Neuronal stem cell (in vitro differentiated cells): ENCODE measurements around the gene SIX1.

Experiments
- DNase-seq: peaks from one replicate; pipeline ENCODE4 v3.0.0-alpha.2; 2013; ENCODE audit warnings: low spot score
- H2AFZ ChIP-seq: one replicate; pipeline ENCODE4 v1.6.1; 2013; ENCODE audit warnings: mild to moderate bottlenecking, low read length, inconsistent platforms
- H2AK5ac ChIP-seq: 2 replicates; pipeline ENCODE4 v1.6.1; 2013; ENCODE audit warnings: low read depth, mild to moderate bottlenecking, inconsistent platforms, low read length, moderate library complexity, mixed read lengths
- H2BK120ac ChIP-seq: 2 replicates; pipeline ENCODE4 v1.6.1; 2013; ENCODE audit warnings: low read depth, mild to moderate bottlenecking, inconsistent platforms, low read length, moderate library complexity, mixed read lengths
- H2BK12ac ChIP-seq: one replicate; pipeline ENCODE4 v1.6.1; 2013; ENCODE audit warnings: low read length, inconsistent platforms
- H2BK15ac ChIP-seq: 2 replicates; pipeline ENCODE4 v1.6.1; 2013; ENCODE audit warnings: mild to moderate bottlenecking, low read length, inconsistent platforms, mixed read lengths
- H2BK5ac ChIP-seq: one replicate; pipeline ENCODE4 v1.6.1; 2013; ENCODE audit warnings: inconsistent platforms, mild to moderate bottlenecking, low read length, moderate library complexity
- H3K14ac ChIP-seq: one replicate; pipeline ENCODE4 v1.6.1; 2013; ENCODE audit warnings: low read length, inconsistent platforms
- H3K18ac ChIP-seq: 2 replicates; pipeline ENCODE4 v1.6.1; 2013; ENCODE audit warnings: low read length, inconsistent platforms
- H3K23ac ChIP-seq: 2 replicates; pipeline ENCODE4 v1.6.1; 2013; ENCODE audit warnings: low read depth, mild to moderate bottlenecking, mixed read lengths, low read length, inconsistent platforms; ENCODE audit not compliant: poor library complexity
- H3K27ac ChIP-seq: replicated peaks from 3 replicates; pipeline ENCODE4 v1.5.1; 2013; ENCODE audit warnings: low read length, inconsistent platforms
- H3K27me3 ChIP-seq, 3 experiments: 2 replicates each; pipeline ENCODE4 v1.6.1; 2013; ENCODE audit warnings: low read length in 3 of 3, mild to moderate bottlenecking in 2 of 3, inconsistent platforms in 1 of 3, low read depth in 1 of 3, mixed read lengths in 1 of 3, moderate library complexity in 1 of 3; ENCODE audit not compliant: control insufficient read depth in 3 of 3, insufficient read depth in 3 of 3
- H3K36me3 ChIP-seq, 2 donors: replicated peaks in 1 of 2; 2 replicates each; pipeline ENCODE4 v1.6.1; 2013; ENCODE audit warnings: low read length in 2 of 2; ENCODE audit not compliant: control insufficient read depth in 2 of 2, insufficient read depth in 2 of 2
- H3K4ac ChIP-seq: 2 replicates; pipeline ENCODE4 v1.6.1; 2013; ENCODE audit warnings: inconsistent platforms, mild to moderate bottlenecking, low read length, moderate library complexity
- H3K4me1 ChIP-seq, 2 donors: 1 replicate in 1 of 2; 2 replicates in 1 of 2; pipeline ENCODE4 v1.6.1; 2013; ENCODE audit warnings: low read length in 2 of 2, low read depth in 1 of 2; ENCODE audit not compliant: control insufficient read depth in 2 of 2, insufficient read depth in 1 of 2
- H3K4me2 ChIP-seq: one replicate; pipeline ENCODE4 v1.6.1; 2013; ENCODE audit warnings: mild to moderate bottlenecking, low read length, inconsistent platforms; ENCODE audit not compliant: insufficient read depth, poor library complexity, severe bottlenecking
- H3K4me3 ChIP-seq, 2 donors: 2 replicates each; pipeline ENCODE4 v1.5.1; 2013; ENCODE audit warnings: low read length in 2 of 2, mild to moderate bottlenecking in 2 of 2, inconsistent platforms in 1 of 2, moderate library complexity in 1 of 2
- H3K79me1 ChIP-seq: one replicate; pipeline ENCODE4 v1.6.1; 2013; ENCODE audit warnings: low read depth, mild to moderate bottlenecking, inconsistent platforms, low read length, moderate library complexity
- H3K9ac ChIP-seq: one replicate; pipeline ENCODE4 v1.6.1; 2013; ENCODE audit warnings: mild to moderate bottlenecking, low read depth, low read length, inconsistent platforms; ENCODE audit not compliant: poor library complexity
- H3K9me3 ChIP-seq, 2 donors: replicated peaks in 1 of 2; 2 replicates each; pipeline versions ENCODE3 to v1.6.1; 2013; ENCODE audit warnings: low read length in 2 of 2, mild to moderate bottlenecking in 2 of 2, inconsistent platforms in 1 of 2, low read depth in 1 of 2, mixed read lengths in 1 of 2, moderate library complexity in 1 of 2; ENCODE audit not compliant: control insufficient read depth in 2 of 2, insufficient read depth in 1 of 2
- H4K8ac ChIP-seq: one replicate; pipeline ENCODE4 v1.6.1; 2013; ENCODE audit warnings: low read depth, mild to moderate bottlenecking, inconsistent platforms, low read length, moderate library complexity
- H4K91ac ChIP-seq: one replicate; pipeline ENCODE4 v1.6.1; 2013; ENCODE audit warnings: low read length, low read depth, mild to moderate bottlenecking, inconsistent platforms; ENCODE audit not compliant: poor library complexity
- WGBS, 2 donors: extraction: QIAGEN DNeasy Blood & Tissue Kit; methylation state at CpG; one replicate each; pipeline ENCODE4 v1.1.7; 2013; ENCODE audit warnings: missing lambda C conversion rate in 2 of 2, mixed read lengths in 1 of 2; ENCODE audit not compliant: insufficient read length in 2 of 2, insufficient replicate concordance in 1 of 2; ENCODE audit errors: extremely low coverage in 2 of 2; 5-methylcytosine and 5-hydroxymethylcytosine counted together

The SIX1 gene

DNA sequence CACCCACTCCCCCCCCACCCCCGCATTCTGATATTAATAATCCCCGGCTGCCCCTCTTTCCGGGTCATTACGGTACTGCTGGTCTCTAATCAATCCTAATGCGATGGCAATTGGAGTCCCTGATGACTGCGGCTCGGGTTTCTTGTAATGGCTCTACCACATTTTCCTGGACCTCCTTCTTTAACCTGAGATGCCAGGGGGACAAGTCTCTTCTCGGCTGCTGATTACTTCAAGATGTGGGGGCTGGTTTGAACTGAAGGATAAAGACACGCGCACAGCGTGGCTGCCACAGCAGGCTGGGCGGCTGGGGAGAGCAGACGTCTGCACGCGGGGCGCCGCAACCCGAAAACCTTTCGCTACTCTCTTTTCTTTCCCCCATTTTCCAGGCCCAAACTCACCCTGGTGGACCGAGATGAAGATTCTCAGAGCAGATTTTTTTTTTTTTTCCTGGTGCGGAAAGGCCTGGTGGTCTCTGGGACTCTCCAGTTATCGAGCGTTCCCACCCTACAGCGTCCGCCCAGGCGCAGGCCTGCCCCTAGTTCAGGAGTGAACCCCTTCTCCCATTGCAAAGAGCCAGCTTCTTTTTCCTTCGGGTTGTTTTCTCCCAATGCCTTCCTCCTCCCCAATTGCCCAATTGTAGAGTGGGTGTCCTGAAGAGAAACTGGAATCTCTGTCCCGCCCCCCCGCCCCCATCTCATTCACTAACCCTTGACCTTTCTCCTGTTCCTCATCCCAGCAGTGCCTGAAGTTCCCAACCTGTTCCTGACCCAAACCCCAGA, 6.0 kb upstream of the SIX1 start:
- Histone ChIP-seq H2AK5ac (no peak overlapping the region), H3K23ac (no peak overlapping the region), H3K36me3 (no peaks in the 10 kb centered on the region), H3K14ac (no peak overlapping the region), H3K18ac (peak overlapping the region; percentile 50), H3K4ac (no peak overlapping the region), H3K4me3 (no peak overlapping the region), H3K4me1 (peaks cover 20 to 22% of the 10 kb centered on the region in 2 donors), H2AFZ (no peak overlapping the region), H4K8ac (no peak overlapping the region), H4K91ac (no peak overlapping the region), H2BK120ac (no peak overlapping the region), H3K9ac (no peak overlapping the region), H3K27ac (no peak overlapping the region), H3K79me1 (no peaks in the 10 kb centered on the region), H2BK15ac (no peak overlapping the region), H3K4me2 (peak overlapping the region; percentile 92), H2BK5ac (no peak overlapping the region), H3K9me3 (peaks cover 0 to 11% of the 10 kb centered on the region in 2 donors), H3K27me3 (peaks cover 37 to 87% (median 85%) of the 10 kb centered on the region in 3 experiments), H2BK12ac (no peak overlapping the region)
- DNase-seq: peak; percentile 36
- WGBS, 2 donors: no CpG with 5 or more reads among the region's 29 CpGs

DNA sequence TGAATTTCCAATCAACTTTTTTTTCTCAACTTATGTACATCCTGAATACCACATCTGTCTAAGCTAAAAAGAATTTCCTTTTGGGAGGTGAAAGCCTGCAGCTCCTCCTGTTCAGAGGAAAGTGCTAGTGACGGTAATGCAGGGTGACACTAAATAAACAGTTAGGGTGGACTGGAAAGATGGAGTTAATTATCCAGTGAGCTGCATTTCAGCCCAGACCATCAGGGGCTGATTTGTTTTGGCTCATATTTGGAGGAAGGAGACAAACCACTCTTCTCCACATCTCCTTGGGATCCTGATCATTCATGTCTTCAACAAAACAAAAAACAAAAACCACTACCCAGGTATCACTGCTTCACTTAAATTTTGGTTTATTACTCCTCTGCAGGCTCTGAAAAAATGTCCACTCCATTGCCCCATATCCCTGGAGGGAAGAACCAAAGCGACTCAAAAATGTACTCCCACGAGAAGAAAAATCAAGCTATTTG, 5.1 kb upstream of the SIX1 start:
- peaks cover 3 to 11% of the 10 kb centered on the region in 2 donors for H3K9me3 ChIP-seq
- H4K8ac ChIP-seq: no peak overlapping the region
- H3K4me2 ChIP-seq: no peak overlapping the region
- no peak overlapping the region for H2BK5ac ChIP-seq
- no peak overlapping the region for H3K14ac ChIP-seq
- H3K79me1 ChIP-seq: no peaks in the 10 kb centered on the region
- H3K27ac ChIP-seq: no peak overlapping the region
- H3K9ac ChIP-seq: no peak overlapping the region
- no peak overlapping the region for H3K23ac ChIP-seq
- no peak overlapping the region for H2AK5ac ChIP-seq
- no peak overlapping the region for H2BK12ac ChIP-seq
- no peak overlapping the region for H4K91ac ChIP-seq
- no CpG with 5 or more reads among the region's 3 CpGs for WGBS, 2 donors
- no peak overlapping the region for H3K4ac ChIP-seq
- peaks cover 43 to 95% (median 93%) of the 10 kb centered on the region in 3 experiments for H3K27me3 ChIP-seq
- H3K4me3 ChIP-seq: no peak overlapping the region
- H2AFZ ChIP-seq: no peak overlapping the region
- H3K18ac ChIP-seq: no peak overlapping the region
- no peaks in the 10 kb centered on the region for H3K36me3 ChIP-seq
- no peak overlapping the region for H2BK15ac ChIP-seq
- H2BK120ac ChIP-seq: no peak overlapping the region
- peaks cover 24 to 25% of the 10 kb centered on the region in 2 donors for H3K4me1 ChIP-seq
- DNase-seq: peak; percentile 15

DNA sequence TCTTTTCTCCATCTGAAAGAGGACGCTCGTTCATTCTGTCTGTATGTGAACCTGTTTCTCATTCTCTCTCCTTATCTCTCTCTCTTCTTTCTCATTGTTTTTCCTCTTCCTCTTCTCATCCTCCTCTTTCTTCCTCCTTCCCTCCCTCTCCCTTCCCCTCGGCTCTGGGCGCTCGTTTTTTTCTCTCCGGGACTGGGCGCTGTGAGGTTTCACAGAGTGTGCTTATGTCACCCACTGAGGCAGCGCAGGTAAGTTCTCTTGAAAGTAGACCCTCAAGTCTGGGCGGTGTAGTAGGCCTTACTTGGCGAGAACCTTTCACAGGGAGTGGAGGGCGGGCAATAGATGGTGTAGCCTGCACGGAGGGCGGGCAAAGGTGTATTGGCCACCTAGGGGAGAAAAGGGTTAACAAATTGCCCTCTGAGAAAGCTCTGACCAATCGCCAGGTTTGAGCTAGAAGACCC, 4.5 kb upstream of the SIX1 start:
- Histone ChIP-seq H3K4me1 (peaks cover 22 to 24% of the 10 kb centered on the region in 2 donors), H3K4me2 (peak overlapping the region; percentile 2), H2BK12ac (no peak overlapping the region), H4K91ac (no peak overlapping the region), H3K23ac (no peak overlapping the region), H3K9ac (no peak overlapping the region), H3K4me3 (no peak overlapping the region), H3K9me3 (peaks cover 3 to 11% of the 10 kb centered on the region in 2 donors), H2AK5ac (no peak overlapping the region), H3K36me3 (no peaks in the 10 kb centered on the region), H2AFZ (no peak overlapping the region), H3K27me3 (peaks cover 47 to 97% (median 91%) of the 10 kb centered on the region in 3 experiments), H2BK5ac (no peak overlapping the region), H3K79me1 (no peaks in the 10 kb centered on the region), H3K4ac (no peak overlapping the region), H2BK15ac (no peak overlapping the region), H3K27ac (no peak overlapping the region), H3K14ac (no peak overlapping the region), H2BK120ac (no peak overlapping the region), H4K8ac (no peak overlapping the region), H3K18ac (no peak overlapping the region)
- no peak for DNase-seq
- WGBS, 2 donors: no CpG with 5 or more reads among the region's 14 CpGs
